HCT116 (cell line): Measurements from ENCODE around the gene RNF222. TPM values are rescaled to one million over a fixed set of nuclear protein-coding genes. Genes with fewer than 3 reads are reported as not detected.

ENCODE experiments used
- ATAC-seq: fragments of 200-7000 bp; cut with Tn5 transposase; 2 replicates; pipeline ENCODE4 v1.9.1; 2020; ENCODE audit warnings: mild to moderate bottlenecking, moderate library complexity
- BruUV-seq: library from RNA; stranded (reverse); fragments of 400-500 nt; replicated peaks from 2 replicates; lab custom pipeline; 2021; lab: Mats Ljungman, UMichigan
- CTCF ChIA-PET: fragments of 300-600 bp; sonication (Branson Sonifier 250); formaldehyde crosslinking; loops from one replicate; lab custom pipeline; 2021; ENCODE audit warnings: antibody characterized with exemption; lab: Charles Lee
- POLR2A ChIA-PET: fragments of 300-600, 350-600 bp; sonication (Branson Sonifier 250); formaldehyde crosslinking; loops from one replicate; lab custom pipeline; 2021; ENCODE audit warnings: antibody characterized with exemption; lab: Charles Lee
- RAD21 ChIA-PET, 2 experiments: fragments of 300-600 bp; sonication (Branson Sonifier 250); formaldehyde crosslinking; loops; one replicate each; lab custom pipeline; 2023; ENCODE audit warnings: low total read pairs in 2 of 2; ENCODE audit not compliant: uncharacterized antibody in 2 of 2, unreplicated experiment in 2 of 2, low non-redundant PET in 1 of 2; lab: Charles Lee
- DNase-seq: peaks from one replicate; pipeline ENCODE4 v3.0.0-alpha.2; 2010; ENCODE audit warnings: low read depth, low spot score
- H2AFZ ChIP-seq: fragments of 200-600 bp; shearing (Covaris generic), sonication (generic); 2 replicates; pipeline ENCODE4 v1.6.1; 2017; ENCODE audit warnings: low read depth, mixed run types, mixed read lengths, antibody characterized with exemption, low read length; ENCODE audit not compliant: poor library complexity, severe bottlenecking
- H3K27ac ChIP-seq: 2 replicates; pipeline ENCODE4 v1.5.1; 2012; ENCODE audit warnings: low read depth, low read length
- H3K27me3 ChIP-seq: fragments of 200-600 bp; sonication (generic); 2 replicates; pipeline ENCODE4 v1.6.1; 2016; ENCODE audit warnings: mixed run types, low read length, mixed read lengths; ENCODE audit not compliant: insufficient read depth
- H3K36me3 ChIP-seq, 2 experiments: fragments of 200-500 bp in 1 of 2; fragments of 200-600 bp in 1 of 2; sonication (Bioruptor generic) in 1 of 2; sonication (generic) in 1 of 2; 2 replicates each; pipeline versions ENCODE4 v1.5.1 to v1.6.1; 2014 to 2016; ENCODE audit warnings: low read length in 2 of 2, inconsistent platforms in 1 of 2, mixed read lengths in 1 of 2, mixed run types in 1 of 2; ENCODE audit not compliant: insufficient read depth in 2 of 2, control insufficient read depth in 1 of 2
- H3K4me1 ChIP-seq, 2 experiments: fragments of 200-600 bp in 1 of 2; sonication (generic) in 1 of 2; 2 replicates each; pipeline versions ENCODE4 v1.5.1 to v1.6.1; 2012 to 2017; ENCODE audit warnings: low read length in 2 of 2, inconsistent platforms in 1 of 2, mild to moderate bottlenecking in 1 of 2, mixed read lengths in 1 of 2, mixed run types in 1 of 2, moderate library complexity in 1 of 2; ENCODE audit not compliant: insufficient read depth in 2 of 2, control insufficient read depth in 1 of 2
- H3K4me2 ChIP-seq: fragments of 200-600 bp; sonication (generic); 2 replicates; pipeline ENCODE4 v1.6.1; 2017; ENCODE audit warnings: mixed run types, low read length, mixed read lengths
- H3K4me3 ChIP-seq, 2 experiments: fragments of 200-600 bp in 1 of 2; sonication (generic) in 1 of 2; replicated peaks in 1 of 2; 2 replicates each; pipeline ENCODE4 v1.5.1; 2011 to 2016; ENCODE audit warnings: low read length in 2 of 2, control low read depth in 1 of 2, low read depth in 1 of 2, mild to moderate bottlenecking in 1 of 2, mixed read lengths in 1 of 2, mixed run types in 1 of 2
- H3K79me2 ChIP-seq: fragments of 200-600 bp; sonication (generic); 2 replicates; pipeline ENCODE4 v1.6.1; 2017; ENCODE audit warnings: mild to moderate bottlenecking, mixed run types, low read length, moderate library complexity, mixed read lengths; ENCODE audit not compliant: insufficient read depth
- H3K9ac ChIP-seq: fragments of 200-600 bp; sonication (generic); 2 replicates; pipeline ENCODE4 v1.6.1; 2016; ENCODE audit warnings: low read length, mixed read lengths
- H3K9me2 ChIP-seq: fragments of 200-600 bp; sonication (generic), shearing (Covaris generic); 2 replicates; pipeline ENCODE4 v1.6.1; 2017; ENCODE audit warnings: mixed run types, mild to moderate bottlenecking, moderate library complexity; ENCODE audit not compliant: insufficient read depth
- H3K9me3 ChIP-seq, 2 experiments: fragments of 200-500 bp in 1 of 2; fragments of 200-600 bp in 1 of 2; sonication (Bioruptor generic) in 1 of 2; sonication (generic) in 1 of 2; 2 replicates each; pipeline ENCODE4 v1.6.1; 2014 to 2017; ENCODE audit warnings: low read length in 2 of 2, mixed read lengths in 2 of 2, inconsistent platforms in 1 of 2, low read depth in 1 of 2, mild to moderate bottlenecking in 1 of 2, mixed run types in 1 of 2, moderate library complexity in 1 of 2; ENCODE audit not compliant: control insufficient read depth in 1 of 2, insufficient read depth in 1 of 2
- H4K20me1 ChIP-seq: fragments of 200-600 bp; sonication (generic), shearing (Covaris generic); 2 replicates; pipeline ENCODE4 v1.6.1; 2017; ENCODE audit warnings: mixed run types, mild to moderate bottlenecking, moderate library complexity; ENCODE audit not compliant: insufficient read depth
- JUND ChIP-seq: IDR thresholded peaks from 2 replicates; pipeline ENCODE4 v1.6.1; 2012
- REST ChIP-seq: IDR thresholded peaks from 2 replicates; pipeline ENCODE4 v1.6.1; 2012; ENCODE audit warnings: low read depth
- SIN3A ChIP-seq: IDR thresholded peaks from 2 replicates; pipeline ENCODE4 v1.6.1; 2012; ENCODE audit warnings: low read depth
- intact Hi-C: fragments of 100-400 bp; cut with micrococcal nuclease; formaldehyde crosslinking; loops from 2 replicates; pipeline ENCODE4 v1.10.0; 2022
- total RNA-seq: library from RNA; stranded (reverse); gene quantifications from one replicate; pipeline ENCODE4 v1.2.1, GENCODE V29; 2021; ENCODE audit not compliant: unreplicated experiment
- TF ChIP-seq, protein P1 (sequence below): IDR thresholded peaks from 2 replicates; pipeline ENCODE4 v1.6.1; 2012

Gene RNF222
- total RNA-seq, 1 experiment from 2014 or later, result not detected

- TF ChIP-seq REST, result no peak
- TF ChIP-seq SIN3A, result no peak
Measured at GRCh38 chr17:8445536-8445935, 47.9 kb upstream of the RNF222 start (continued).

DNA sequence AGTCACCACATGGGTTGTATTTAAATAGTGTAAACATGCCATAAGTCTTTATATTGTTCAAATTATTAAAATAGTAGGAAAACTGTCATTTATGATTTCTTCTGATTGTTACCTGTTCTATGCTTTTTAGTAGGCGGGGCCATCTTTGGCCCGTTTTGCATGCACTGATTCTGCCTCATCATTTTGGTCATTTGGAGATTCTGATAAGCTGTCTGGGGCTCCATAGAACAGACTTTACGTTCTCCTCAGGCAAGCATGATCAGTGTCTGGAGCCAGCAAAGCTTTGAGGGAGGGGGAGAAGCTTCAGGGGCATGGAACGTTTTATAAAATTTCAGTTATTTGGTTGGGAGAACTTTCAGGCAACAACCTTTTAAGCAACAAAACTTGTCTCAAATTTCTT is 46.9 kb upstream of the RNF222 start:
- POLR2A ChIA-PET, result interaction anchor here (4.2 kb wide), 1 partner anchor 9 kb away, joined by 11 read pairs; the partner anchor contains the start of gene NDEL1
- Histone ChIP-seq H3K9ac (no peak overlapping the region), H3K27ac (no peak overlapping the region), H3K9me2 (no peaks in the 10 kb centered on the region), H4K20me1 (peaks cover 8% of the 10 kb centered on the region; the same call in 1 of the 2 replicates), H3K4me3 (no peak overlapping the region), H3K9me3 (no peaks in the 10 kb centered on the region), H3K4me1 (no peaks in the 10 kb centered on the region), H3K36me3 (peaks cover 27 to 43% of the 10 kb centered on the region in 2 experiments), H3K27me3 (no peaks in the 10 kb centered on the region), H3K4me2 (no peak overlapping the region), H2AFZ (no peak overlapping the region), H3K79me2 (peaks cover 74% of the 10 kb centered on the region)
- RAD21 ChIA-PET, result no interaction called here
- DNase-seq (no peak), ATAC-seq (no peak)
- BruUV-seq, result no TSS peak
- CTCF ChIA-PET, result no interaction called here
- intact Hi-C loops, result no loop called here
- TF ChIP-seq JUND, result no peak
- TF ChIP-seq, protein P1, sequence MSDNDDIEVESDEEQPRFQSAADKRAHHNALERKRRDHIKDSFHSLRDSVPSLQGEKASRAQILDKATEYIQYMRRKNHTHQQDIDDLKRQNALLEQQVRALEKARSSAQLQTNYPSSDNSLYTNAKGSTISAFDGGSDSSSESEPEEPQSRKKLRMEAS, result no peak
- TF ChIP-seq SIN3A, result no peak
